Spinal cord (tissue), 10 donors: ENCODE data around the gene TUBG1. TPM values are rescaled to one million over a fixed set of nuclear protein-coding genes. Genes with fewer than 3 reads are reported as not detected.
"Not testable (repeated sequence)": the region's sequence is repeated elsewhere in the genome, so short reads cannot be mapped to it uniquely, and the experiment has no call there.

Source experiments
- DNase-seq, 6 donors: peaks; one replicate each; pipeline versions ENCODE4 v3.0.0 to v3.0.0-alpha.2; 2013 to 2015; ENCODE audit warnings: low spot score in 6 of 6, low read depth in 4 of 6
- H3K27ac ChIP-seq: one replicate; pipeline ENCODE4 v1.5.1; 2013; ENCODE audit warnings: low read depth, low read length, control low read depth
- H3K27me3 ChIP-seq: one replicate; pipeline ENCODE4 v1.6.1; 2013; ENCODE audit warnings: low read length; ENCODE audit not compliant: control insufficient read depth, insufficient read depth
- H3K36me3 ChIP-seq: one replicate; pipeline ENCODE4 v1.6.1; 2013; ENCODE audit warnings: low read length; ENCODE audit not compliant: control insufficient read depth, insufficient read depth
- H3K4me1 ChIP-seq: one replicate; pipeline ENCODE4 v1.6.1; 2013; ENCODE audit warnings: low read length; ENCODE audit not compliant: control insufficient read depth, insufficient read depth
- H3K4me3 ChIP-seq: one replicate; pipeline ENCODE4 v1.5.1; 2013; ENCODE audit warnings: low read depth, low read length, control low read depth
- H3K9me3 ChIP-seq: one replicate; pipeline ENCODE4 v1.6.1; 2013; ENCODE audit warnings: low read length; ENCODE audit not compliant: control insufficient read depth, insufficient read depth
- WGBS: methylation state at CpG from one replicate; pipeline ENCODE4 v1.1.5; 2013; ENCODE audit warnings: missing lambda C conversion rate; ENCODE audit not compliant: insufficient coverage; 5-methylcytosine and 5-hydroxymethylcytosine counted together
- polyA plus RNA-seq, 2 donors: library from polyadenylated mRNA; unstranded; fragments of 120-200 nt; gene quantifications; one replicate each; pipeline ENCODE4 v1.2.1, GENCODE V29; 2013; ENCODE audit not compliant: insufficient read length in 2 of 2
- total RNA-seq, 2 donors: library from RNA; depleted of rRNA in 1 of 2; stranded (reverse); fragments of 120-200 nt in 1 of 2; fragments of >200 nt in 1 of 2; gene quantifications; one replicate each; pipeline versions ENCODE4 v1.2.3 to v1.2.4, GENCODE V29; 2013 to 2014
- donor health status: healthy.

Gene TUBG1
- total and polyA plus RNA-seq, 4 donors: 17.0 to 67.4 (median 49.9) TPM

- Histone ChIP-seq H3K27ac (no peak overlapping the region), H3K4me1 (peaks cover 13% of the 10 kb centered on the region)
- peak in 2 of 6 donors; percentile 27 to 34 for DNase-seq
These were observed 9.1 kb downstream of the TUBG1 start for GRCh38 chr17:42618442-42619150.

GRCh38 chr17:42621987-42622386 is 12.5 kb downstream of the TUBG1 start:
- H3K27me3 ChIP-seq, H3K36me3 ChIP-seq, DNase-seq, H3K4me3 ChIP-seq, H3K9me3 ChIP-seq, H3K27ac ChIP-seq: not testable (repeated sequence)
- peaks cover 13% of the 10 kb centered on the region for H3K4me1 ChIP-seq
- WGBS: 89% methylated on average over 2 of the region's 3 CpGs

More at GRCh38 chr17:42618442-42619150, 9.1 kb downstream of the TUBG1 start:
- 58% methylated on average over 6 of the region's 9 CpGs for WGBS
- Histone ChIP-seq H3K27me3 (no peaks in the 10 kb centered on the region), H3K36me3 (peaks cover 18% of the 10 kb centered on the region), H3K4me3 (no peak overlapping the region), H3K9me3 (no peaks in the 10 kb centered on the region)

- Histone ChIP-seq H3K36me3 (no peaks in the 10 kb centered on the region), H3K4me1 (peaks cover 6% of the 10 kb centered on the region), H3K9me3 (no peaks in the 10 kb centered on the region), H3K4me3 (no peak overlapping the region), H3K27me3 (no peaks in the 10 kb centered on the region), H3K27ac (no peak overlapping the region)
- WGBS: no CpG with 5 or more reads among the region's 2 CpGs
- DNase-seq: no peak
These were observed 13.8 kb downstream of the TUBG1 start for GRCh38 chr17:42623271-42623670.

GRCh38 chr17:42623732-42624596 is 14.5 kb downstream of the TUBG1 start:
- no peak for DNase-seq
- Histone ChIP-seq H3K36me3 (no peaks in the 10 kb centered on the region), H3K4me3 (no peak overlapping the region), H3K4me1 (peaks cover under 1% of the 10 kb centered on the region), H3K27ac (no peak overlapping the region), H3K9me3 (no peaks in the 10 kb centered on the region), H3K27me3 (no peaks in the 10 kb centered on the region)
- WGBS: 94% methylated on average over 6 of the region's 7 CpGs

- DNase-seq, H3K9me3 ChIP-seq, H3K4me3 ChIP-seq, H3K27ac ChIP-seq, H3K4me1 ChIP-seq, H3K27me3 ChIP-seq, H3K36me3 ChIP-seq: not testable (repeated sequence)
- WGBS: 89% methylated on average over 3 of the region's 6 CpGs
These were observed 17.7 kb downstream of the TUBG1 start for GRCh38 chr17:42627032-42627764.

GRCh38 chr17:42629411-42630009 is 20.0 kb downstream of the TUBG1 start:
- Histone ChIP-seq H3K4me1 (no peaks in the 10 kb centered on the region), H3K27ac (no peak overlapping the region), H3K27me3 (no peaks in the 10 kb centered on the region), H3K4me3 (no peak overlapping the region), H3K36me3 (no peaks in the 10 kb centered on the region), H3K9me3 (no peaks in the 10 kb centered on the region)
- 82% methylated on average over 2 of the region's 3 CpGs for WGBS
- no peak for DNase-seq

- DNase-seq: no peak
- Histone ChIP-seq H3K4me3 (no peak overlapping the region), H3K9me3 (no peaks in the 10 kb centered on the region), H3K4me1 (no peaks in the 10 kb centered on the region), H3K27ac (no peak overlapping the region), H3K36me3 (no peaks in the 10 kb centered on the region), H3K27me3 (no peaks in the 10 kb centered on the region)
- WGBS: 89% methylated on average over 9 of the region's 9 CpGs
These were observed 23.5 kb downstream of the TUBG1 start for GRCh38 chr17:42632949-42633444.

GRCh38 chr17:42639525-42640113 is 30.1 kb downstream of the TUBG1 start:
- 73% methylated on average over 6 of the region's 7 CpGs for WGBS

GRCh38 chr17:42640121-42640520 is 30.6 kb downstream of the TUBG1 start:
- no peak overlapping the region for H3K27ac ChIP-seq
- no peaks in the 10 kb centered on the region for H3K27me3 ChIP-seq
- H3K9me3 ChIP-seq: no peaks in the 10 kb centered on the region
- no peaks in the 10 kb centered on the region for H3K4me1 ChIP-seq
- H3K36me3 ChIP-seq: no peaks in the 10 kb centered on the region
- no peak overlapping the region for H3K4me3 ChIP-seq
- DNase-seq: no peak
- 100% methylated on average over 1 of the region's 4 CpGs for WGBS

More at GRCh38 chr17:42639525-42640113, 30.1 kb downstream of the TUBG1 start:
- no peaks in the 10 kb centered on the region for H3K27me3 ChIP-seq
- H3K27ac ChIP-seq: no peak overlapping the region
- H3K36me3 ChIP-seq: no peaks in the 10 kb centered on the region
- DNase-seq: no peak
- H3K4me1 ChIP-seq: no peaks in the 10 kb centered on the region
- no peak overlapping the region for H3K4me3 ChIP-seq
- H3K9me3 ChIP-seq: no peaks in the 10 kb centered on the region
